Endothelial cell of umbilical vein (primary cell): ENCODE data around the gene TNFRSF4. TPM values are rescaled to one million over a fixed set of nuclear protein-coding genes. Genes with fewer than 3 reads are reported as not detected.

ENCODE experiments used
- BruUV-seq: library from RNA; stranded (reverse); fragments of 400-500 nt; replicated peaks from 2 replicates; lab custom pipeline; 2021; lab: Mats Ljungman, UMichigan
- CTCF ChIA-PET: fragments of 300-600, 350-600 bp; sonication (Branson Sonifier 250); formaldehyde crosslinking; loops from one replicate; lab custom pipeline; 2021; ENCODE audit warnings: antibody characterized with exemption, inconsistent platforms; lab: Charles Lee
- POLR2A ChIA-PET: fragments of 300-600, 350-600 bp; sonication (Branson Sonifier 250); formaldehyde crosslinking; loops from one replicate; lab custom pipeline; 2021; ENCODE audit warnings: antibody characterized with exemption, inconsistent platforms; lab: Charles Lee
- DNase-seq: peaks from one replicate; pipeline ENCODE4 v3.0.0-alpha.2; 2011; ENCODE audit warnings: low read depth, low spot score
- FAIRE-seq: peaks from 2 replicates; lab custom pipeline; 2011; peaks lifted over from hg19 to GRCh38; lab: Jason Lieb, UNC
- H2AFZ ChIP-seq: 2 replicates; pipeline ENCODE4 v1.6.0; 2012; ENCODE audit warnings: low read depth, low read length, control low read depth, inconsistent platforms
- H3K27ac ChIP-seq: 2 replicates; pipeline ENCODE4 v1.5.1; 2011; ENCODE audit warnings: low read depth, mild to moderate bottlenecking, control low read depth, low read length, moderate library complexity; ENCODE audit not compliant: insufficient read depth
- H3K27me3 ChIP-seq, 2 experiments: 2 replicates each; pipeline versions ENCODE4 v1.6.0 to v1.6.1; 2011; ENCODE audit warnings: low read length in 2 of 2, mixed read lengths in 1 of 2; ENCODE audit not compliant: control insufficient read depth in 2 of 2, insufficient read depth in 2 of 2
- H3K36me3 ChIP-seq, 2 experiments: 2 replicates in 1 of 2; 3 replicates in 1 of 2; pipeline ENCODE4 v1.5.1; 2011; ENCODE audit warnings: low read length in 2 of 2, mild to moderate bottlenecking in 1 of 2, moderate library complexity in 1 of 2; ENCODE audit not compliant: control insufficient read depth in 2 of 2, insufficient read depth in 2 of 2; ENCODE audit errors: extremely low read depth in 1 of 2
- H3K4me1 ChIP-seq: 3 replicates; pipeline ENCODE4 v1.5.1; 2011; ENCODE audit warnings: mild to moderate bottlenecking, low read length; ENCODE audit not compliant: control insufficient read depth, insufficient read depth; ENCODE audit errors: extremely low read depth
- H3K4me2 ChIP-seq: 2 replicates; pipeline ENCODE4 v1.6.1; 2011; ENCODE audit warnings: low read length, control low read depth, mixed read lengths; ENCODE audit not compliant: insufficient read depth
- H3K4me3 ChIP-seq, 3 experiments: fragments of 200-600 bp in 1 of 3; sonication (generic), shearing (Covaris generic) in 1 of 3; replicated peaks in 1 of 3; 2 replicates each; pipeline ENCODE4 v1.5.1; 2011 to 2016; ENCODE audit warnings: control low read depth in 3 of 3, low read length in 3 of 3, mild to moderate bottlenecking in 2 of 3, inconsistent platforms in 1 of 3, low read depth in 1 of 3, moderate library complexity in 1 of 3; ENCODE audit not compliant: insufficient read depth in 1 of 3
- H3K79me2 ChIP-seq: 2 replicates; pipeline ENCODE4 v1.6.0; 2012; ENCODE audit warnings: low read length, inconsistent platforms; ENCODE audit not compliant: control insufficient read depth, insufficient read depth
- H3K9ac ChIP-seq: replicated peaks from 2 replicates; pipeline ENCODE3; 2011; ENCODE audit warnings: low read length, control low read depth; ENCODE audit not compliant: insufficient read depth; ENCODE audit errors: extremely low read depth
- H3K9me1 ChIP-seq: replicated peaks from 3 replicates; pipeline ENCODE4 v1.6.0; 2011; ENCODE audit warnings: mild to moderate bottlenecking, low read length; ENCODE audit not compliant: control insufficient read depth, insufficient read depth; ENCODE audit errors: extremely low read depth
- H3K9me3 ChIP-seq: replicated peaks from 2 replicates; pipeline ENCODE4 v1.5.1; 2012; ENCODE audit warnings: low read length, inconsistent platforms; ENCODE audit not compliant: control insufficient read depth, insufficient read depth
- H4K20me1 ChIP-seq: replicated peaks from 2 replicates; pipeline ENCODE3; 2011; ENCODE audit warnings: mild to moderate bottlenecking, low read length; ENCODE audit not compliant: control insufficient read depth, insufficient read depth; ENCODE audit errors: extremely low read depth
- EZH2 ChIP-seq: IDR thresholded peaks from 2 replicates; pipeline ENCODE4 v1.6.1; 2012; ENCODE audit warnings: borderline replicate concordance, low read depth, mild to moderate bottlenecking, moderate library complexity, low read length, inconsistent platforms; ENCODE audit not compliant: severe bottlenecking
- FOS ChIP-seq: IDR thresholded peaks from 2 replicates; pipeline ENCODE4 v1.6.1; 2011; ENCODE audit warnings: mild to moderate bottlenecking, low read length, moderate library complexity, borderline replicate concordance; ENCODE audit not compliant: insufficient read depth
- GATA2 ChIP-seq: IDR thresholded peaks from 2 replicates; pipeline ENCODE4 v1.7.0; 2011; ENCODE audit warnings: low read depth, mild to moderate bottlenecking, moderate library complexity, mixed read lengths, low read length; ENCODE audit not compliant: insufficient read length, insufficient read depth
- JUN ChIP-seq: IDR thresholded peaks from 2 replicates; pipeline ENCODE4 v1.6.1; 2011; ENCODE audit warnings: borderline replicate concordance, low read depth; ENCODE audit not compliant: insufficient read length, insufficient read depth
- MYC ChIP-seq: IDR thresholded peaks from one replicate; pipeline ENCODE4 v1.6.1; 2011; ENCODE audit warnings: mild to moderate bottlenecking, low read depth, low read length
- POLR2A ChIP-seq: IDR thresholded peaks from 2 replicates; pipeline ENCODE4 v1.6.1; 2012; ENCODE audit warnings: low read depth, mild to moderate bottlenecking, control low read depth, low read length
- POLR2AphosphoS5 ChIP-seq: IDR thresholded peaks from 2 replicates; pipeline ENCODE4 v1.6.1; 2012; ENCODE audit warnings: low read depth, mild to moderate bottlenecking, control low read depth, low read length, moderate library complexity; ENCODE audit not compliant: insufficient read depth
- dilution Hi-C: fragments of 300-500 bp; cut with MboI; formaldehyde crosslinking; loops from one replicate; pipeline ENCODE4 v1.15.0; 2019; ENCODE audit warnings: low sequenced_read_pairs; ENCODE audit not compliant: extremely low pct_ligation_motif_present
- intact Hi-C: fragments of 100-400 bp; cut with micrococcal nuclease; formaldehyde crosslinking; loops from one replicate; pipeline ENCODE4 v1.10.0; 2022
- polyA plus RNA-seq, 4 experiments: library from polyadenylated mRNA; depleted of rRNA in 3 of 4; stranded (reverse) in 3 of 4; unstranded in 1 of 4; fragments of >200 nt; gene quantifications; 2 replicates each; pipeline versions ENCODE4 v1.2.1 to v1.2.3, GENCODE V29; 2011 to 2012; ENCODE audit warnings: missing spikeins in 1 of 4
- total RNA-seq: library from RNA; stranded (reverse); gene quantifications from 2 replicates; pipeline ENCODE4 v1.2.3, GENCODE V29; 2021
- TF ChIP-seq, protein P1 (sequence below), 2 donors: IDR thresholded peaks; 1 replicate in 1 of 2; 2 replicates in 1 of 2; pipeline ENCODE4 v1.5.1; 2011; ENCODE audit warnings: low read length in 2 of 2, mild to moderate bottlenecking in 2 of 2, moderate library complexity in 2 of 2, control low read depth in 1 of 2, inconsistent platforms in 1 of 2, low read depth in 1 of 2; ENCODE audit not compliant: insufficient read depth in 1 of 2; ENCODE audit errors: extremely low read depth in 1 of 2
- TF ChIP-seq, protein P2 (sequence below): IDR thresholded peaks from 2 replicates; pipeline ENCODE4 v1.6.1; 2011; ENCODE audit not compliant: insufficient read depth, insufficient read length

The TNFRSF4 gene
- total and polyA plus RNA-seq, 2 donors (not counting 3 experiments of a cell fraction or from before 2014, with no cell fraction given): 0.55 to 1.5 TPM

DNA sequence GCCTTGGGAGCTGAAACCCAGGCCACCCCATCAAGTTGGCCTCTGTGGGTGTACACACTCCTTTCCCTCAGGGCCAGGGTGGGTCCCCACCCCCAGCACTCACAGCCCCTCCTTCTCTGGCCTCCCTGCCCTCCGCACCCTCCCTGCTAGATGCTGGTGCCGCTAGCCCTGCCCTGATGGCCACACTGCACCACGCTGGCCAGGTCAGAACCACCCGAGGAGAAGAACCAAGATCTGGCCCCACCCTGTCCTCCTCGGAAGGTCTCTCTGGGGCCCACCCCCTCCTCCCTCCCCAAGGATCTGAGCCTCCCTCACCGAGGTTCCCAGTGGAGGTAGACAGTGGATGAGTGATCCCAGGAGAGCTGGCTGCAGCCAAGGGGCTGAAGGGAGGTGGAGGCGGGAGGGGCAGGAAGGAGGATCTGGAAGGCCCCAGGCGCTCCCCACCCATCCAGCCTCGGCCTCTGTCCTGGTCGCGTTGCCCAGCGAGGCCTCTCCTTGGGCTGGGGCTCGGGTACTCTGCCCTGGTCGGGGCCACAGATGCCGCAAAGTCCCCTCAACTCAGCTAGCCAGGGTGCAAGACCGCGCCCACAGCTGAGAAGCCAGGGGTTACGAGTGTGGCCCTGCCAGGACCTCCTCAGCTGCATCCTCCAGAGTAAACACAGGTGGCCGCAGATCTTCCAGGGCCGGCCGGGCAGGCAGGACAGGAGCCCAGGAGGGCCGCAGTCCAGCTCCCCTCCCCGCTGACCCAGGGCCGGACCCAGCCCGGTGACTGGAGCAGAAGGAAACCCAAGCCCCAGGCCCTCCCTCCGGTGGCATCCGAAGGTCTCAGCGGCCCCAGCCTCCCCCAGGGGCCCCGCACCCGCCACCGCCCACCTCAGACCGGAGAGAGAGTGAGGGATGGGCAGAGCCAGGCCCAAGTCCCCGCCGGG, 23.3 kb upstream of the TNFRSF4 start:
- Histone ChIP-seq H3K9me3 (no peaks in the 10 kb centered on the region), H3K9ac (no peak overlapping the region), H2AFZ (no peak overlapping the region), H3K79me2 (peaks cover 19% of the 10 kb centered on the region), H3K27me3 (no peaks in the 10 kb centered on the region), H3K36me3 (no peaks in the 10 kb centered on the region), H3K27ac (no peak overlapping the region), H3K9me1 (no peaks in the 10 kb centered on the region), H4K20me1 (no peaks in the 10 kb centered on the region), H3K4me3 (no peak overlapping the region), H3K4me1 (no peaks in the 10 kb centered on the region), H3K4me2 (no peak overlapping the region)
- dilution Hi-C loops (no loop called here), intact Hi-C loops (no loop called here)
- no peak for DNase-seq
- no TSS peak for BruUV-seq
- no peak for TF ChIP-seq GATA2
- TF ChIP-seq, protein P1, sequence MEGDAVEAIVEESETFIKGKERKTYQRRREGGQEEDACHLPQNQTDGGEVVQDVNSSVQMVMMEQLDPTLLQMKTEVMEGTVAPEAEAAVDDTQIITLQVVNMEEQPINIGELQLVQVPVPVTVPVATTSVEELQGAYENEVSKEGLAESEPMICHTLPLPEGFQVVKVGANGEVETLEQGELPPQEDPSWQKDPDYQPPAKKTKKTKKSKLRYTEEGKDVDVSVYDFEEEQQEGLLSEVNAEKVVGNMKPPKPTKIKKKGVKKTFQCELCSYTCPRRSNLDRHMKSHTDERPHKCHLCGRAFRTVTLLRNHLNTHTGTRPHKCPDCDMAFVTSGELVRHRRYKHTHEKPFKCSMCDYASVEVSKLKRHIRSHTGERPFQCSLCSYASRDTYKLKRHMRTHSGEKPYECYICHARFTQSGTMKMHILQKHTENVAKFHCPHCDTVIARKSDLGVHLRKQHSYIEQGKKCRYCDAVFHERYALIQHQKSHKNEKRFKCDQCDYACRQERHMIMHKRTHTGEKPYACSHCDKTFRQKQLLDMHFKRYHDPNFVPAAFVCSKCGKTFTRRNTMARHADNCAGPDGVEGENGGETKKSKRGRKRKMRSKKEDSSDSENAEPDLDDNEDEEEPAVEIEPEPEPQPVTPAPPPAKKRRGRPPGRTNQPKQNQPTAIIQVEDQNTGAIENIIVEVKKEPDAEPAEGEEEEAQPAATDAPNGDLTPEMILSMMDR (IDR thresholded peaks at IDR 0.05; ENCODE audit: extremely low read depth in 1 of 2, insufficient read depth in 1 of 2, low read depth in 1 of 2, low read length in 2 of 2): no peak
- TF ChIP-seq POLR2AphosphoS5: no peak
- TF ChIP-seq EZH2: no peak
- TF ChIP-seq, protein P2, sequence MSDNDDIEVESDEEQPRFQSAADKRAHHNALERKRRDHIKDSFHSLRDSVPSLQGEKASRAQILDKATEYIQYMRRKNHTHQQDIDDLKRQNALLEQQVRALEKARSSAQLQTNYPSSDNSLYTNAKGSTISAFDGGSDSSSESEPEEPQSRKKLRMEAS: no peak
- no peak for TF ChIP-seq POLR2A
- TF ChIP-seq MYC: no peak
- no peak for TF ChIP-seq JUN
- TF ChIP-seq FOS: no peak
- ChIA-PET CTCF (no interaction called here), POLR2A (no interaction called here)
- no peak for FAIRE-seq
